AG04449 (cell line): Measurements from ENCODE around the gene EXOC6B.

Experiments
- CTCF ChIA-PET: fragments of 350-600 bp; formaldehyde crosslinking; extraction: SDS; loops from one replicate; lab custom pipeline; 2021; ENCODE audit warnings: antibody characterized with exemption; lab: Yijun Ruan, JAX
- POLR2A ChIA-PET: fragments of 400-600, 350-600 bp; formaldehyde crosslinking; extraction: SDS; loops from one replicate; lab custom pipeline; 2020; ENCODE audit warnings: antibody characterized with exemption, inconsistent platforms; lab: Yijun Ruan, JAX
- DNase-seq: peaks from one replicate; pipeline ENCODE4 v3.0.0-alpha.2; 2010; ENCODE audit warnings: low read depth, low spot score
- H3K4me3 ChIP-seq: 2 replicates; pipeline ENCODE4 v1.5.1; 2011; ENCODE audit warnings: low read depth, mild to moderate bottlenecking, control low read depth, low read length
- TF ChIP-seq, protein P1 (sequence below): IDR thresholded peaks from one replicate; pipeline ENCODE4 v1.5.1; 2011; ENCODE audit warnings: mild to moderate bottlenecking, moderate library complexity, low read length, control low read depth, inconsistent platforms; ENCODE audit not compliant: insufficient read depth; ENCODE audit errors: missing control alignments

Gene EXOC6B

DNA sequence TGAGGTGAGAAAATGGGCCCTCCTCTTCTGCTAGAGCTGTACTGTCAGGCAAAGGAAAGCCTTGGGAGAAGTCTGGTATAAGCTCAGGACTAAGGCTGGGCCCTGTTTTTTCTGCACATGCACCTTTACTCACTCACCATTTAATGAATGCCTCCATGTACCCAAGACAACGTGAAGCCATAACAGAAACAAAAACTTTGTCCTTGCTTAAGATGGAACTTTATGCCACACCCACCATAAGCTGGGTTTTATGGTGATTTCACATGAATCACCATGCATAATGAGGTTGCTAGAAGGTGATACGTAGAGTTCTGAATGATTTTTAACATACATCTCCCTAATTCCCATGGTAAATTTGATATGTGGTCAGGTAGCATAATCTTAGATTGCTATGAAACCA is 614.5 kb downstream of the EXOC6B start:
- TF ChIP-seq, protein P1, sequence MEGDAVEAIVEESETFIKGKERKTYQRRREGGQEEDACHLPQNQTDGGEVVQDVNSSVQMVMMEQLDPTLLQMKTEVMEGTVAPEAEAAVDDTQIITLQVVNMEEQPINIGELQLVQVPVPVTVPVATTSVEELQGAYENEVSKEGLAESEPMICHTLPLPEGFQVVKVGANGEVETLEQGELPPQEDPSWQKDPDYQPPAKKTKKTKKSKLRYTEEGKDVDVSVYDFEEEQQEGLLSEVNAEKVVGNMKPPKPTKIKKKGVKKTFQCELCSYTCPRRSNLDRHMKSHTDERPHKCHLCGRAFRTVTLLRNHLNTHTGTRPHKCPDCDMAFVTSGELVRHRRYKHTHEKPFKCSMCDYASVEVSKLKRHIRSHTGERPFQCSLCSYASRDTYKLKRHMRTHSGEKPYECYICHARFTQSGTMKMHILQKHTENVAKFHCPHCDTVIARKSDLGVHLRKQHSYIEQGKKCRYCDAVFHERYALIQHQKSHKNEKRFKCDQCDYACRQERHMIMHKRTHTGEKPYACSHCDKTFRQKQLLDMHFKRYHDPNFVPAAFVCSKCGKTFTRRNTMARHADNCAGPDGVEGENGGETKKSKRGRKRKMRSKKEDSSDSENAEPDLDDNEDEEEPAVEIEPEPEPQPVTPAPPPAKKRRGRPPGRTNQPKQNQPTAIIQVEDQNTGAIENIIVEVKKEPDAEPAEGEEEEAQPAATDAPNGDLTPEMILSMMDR = no peak
- DNase-seq = no peak
- H3K4me3 ChIP-seq = no peak overlapping the region
- CTCF ChIA-PET = interaction anchor here (1.0 to 1.1 kb wide), 2 partner anchors 114 to 369 kb away, joined by 3 read pairs; no protein-coding TSS in a partner anchor
- POLR2A ChIA-PET = no interaction called here

DNA sequence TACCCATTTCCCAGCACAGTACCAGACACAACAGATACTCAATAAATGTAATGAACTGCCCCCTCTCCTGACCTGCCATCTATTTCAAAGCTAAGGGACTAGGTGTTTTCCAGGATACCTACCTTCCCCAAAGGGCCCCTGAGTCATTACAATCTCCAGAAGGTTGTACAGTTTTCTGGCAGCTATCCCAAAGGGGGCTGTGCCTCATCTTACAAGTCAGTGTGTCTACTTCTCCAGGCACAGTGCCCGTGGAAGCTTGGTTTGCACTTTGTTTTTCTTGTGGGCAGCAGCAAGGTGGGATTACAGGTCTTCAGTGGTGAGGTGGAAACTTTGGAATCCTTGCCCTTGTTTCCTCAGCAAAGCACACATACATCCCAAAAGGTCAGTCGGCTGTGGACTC is 615.4 kb downstream of the EXOC6B start:
- POLR2A ChIA-PET = no interaction called here
- no peak overlapping the region for H3K4me3 ChIP-seq
- TF ChIP-seq, protein P1 = no peak
- no peak for DNase-seq
- CTCF ChIA-PET = no interaction called here

DNA sequence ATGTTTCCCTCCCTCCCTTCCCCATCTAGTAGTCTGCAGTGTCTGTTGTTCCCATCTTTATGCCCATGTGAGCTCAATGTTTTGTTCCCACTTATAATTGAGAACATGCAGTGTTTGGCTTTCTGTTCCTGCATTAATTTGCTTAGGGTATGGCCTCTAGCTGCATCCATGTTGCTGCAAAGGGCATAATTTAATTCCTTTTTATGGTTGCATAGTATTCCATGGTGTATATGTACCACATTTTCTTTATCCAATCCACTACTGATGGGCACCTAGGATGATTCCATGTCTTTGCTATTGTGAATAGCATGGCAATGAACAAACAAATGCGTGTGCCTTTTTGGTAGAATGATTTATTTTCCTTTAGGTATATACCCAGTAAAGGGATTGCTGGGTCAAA is 617.6 kb downstream of the EXOC6B start:
- H3K4me3 ChIP-seq = no peak overlapping the region
- no peak for DNase-seq
- TF ChIP-seq, protein P1 = no peak
- ChIA-PET CTCF (interaction anchor here (0.6 to 1.9 kb wide), 4 partner anchors 55 to 652 kb away, joined by 3 to 5 read pairs (median 4); no protein-coding TSS in a partner anchor), POLR2A (no interaction called here)

DNA sequence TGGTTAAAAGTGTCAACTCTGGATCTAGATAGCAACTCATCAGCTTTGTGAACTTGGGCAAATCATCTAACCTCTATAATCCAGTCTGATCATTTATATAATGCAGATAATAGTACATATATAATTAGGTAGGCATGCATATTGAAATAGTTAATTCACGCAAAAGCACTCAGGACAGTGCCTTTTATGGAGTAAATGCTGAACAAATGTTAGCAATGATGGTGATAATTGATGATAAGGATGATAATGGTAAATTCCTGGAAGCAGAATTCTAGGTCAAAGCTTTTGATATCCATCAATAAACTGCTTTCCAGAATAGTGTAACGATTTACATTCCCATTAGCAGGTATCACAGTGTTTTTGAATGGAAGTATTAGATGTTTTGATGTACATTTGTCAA is 618.5 kb downstream of the EXOC6B start:
- no peak overlapping the region for H3K4me3 ChIP-seq
- ChIA-PET POLR2A (no interaction called here), CTCF (interaction anchor here (0.9 to 1.9 kb wide), 2 partner anchors 58 to 373 kb away, joined by 3 to 5 read pairs; no protein-coding TSS in a partner anchor)
- TF ChIP-seq, protein P1 = no peak
- no peak for DNase-seq

DNA sequence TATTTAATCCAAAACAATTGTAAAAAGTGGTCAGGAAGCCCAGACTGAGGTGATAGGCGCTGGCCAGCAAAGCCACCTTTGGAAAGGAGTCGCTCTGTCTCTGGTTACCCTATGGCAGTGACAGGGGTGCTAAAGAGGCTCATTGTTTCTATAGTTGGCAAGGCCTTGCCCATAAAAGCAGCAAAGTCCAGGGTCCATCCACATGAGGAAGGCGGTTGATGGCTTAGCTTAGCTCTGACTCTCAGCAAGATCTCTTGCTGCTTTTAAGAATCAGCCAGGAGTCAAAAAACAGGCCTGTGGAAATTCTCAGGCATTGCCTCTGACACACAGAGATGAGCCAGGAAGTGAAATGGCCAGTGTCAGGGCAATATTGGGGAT is 620.3 kb downstream of the EXOC6B start:
- TF ChIP-seq, protein P1 = no peak
- no peak overlapping the region for H3K4me3 ChIP-seq
- POLR2A ChIA-PET = no interaction called here
- DNase-seq = no peak
- CTCF ChIA-PET = interaction anchor here (1.1 kb wide), 1 partner anchor 8 kb away, joined by 4 read pairs; no protein-coding TSS in a partner anchor

DNA sequence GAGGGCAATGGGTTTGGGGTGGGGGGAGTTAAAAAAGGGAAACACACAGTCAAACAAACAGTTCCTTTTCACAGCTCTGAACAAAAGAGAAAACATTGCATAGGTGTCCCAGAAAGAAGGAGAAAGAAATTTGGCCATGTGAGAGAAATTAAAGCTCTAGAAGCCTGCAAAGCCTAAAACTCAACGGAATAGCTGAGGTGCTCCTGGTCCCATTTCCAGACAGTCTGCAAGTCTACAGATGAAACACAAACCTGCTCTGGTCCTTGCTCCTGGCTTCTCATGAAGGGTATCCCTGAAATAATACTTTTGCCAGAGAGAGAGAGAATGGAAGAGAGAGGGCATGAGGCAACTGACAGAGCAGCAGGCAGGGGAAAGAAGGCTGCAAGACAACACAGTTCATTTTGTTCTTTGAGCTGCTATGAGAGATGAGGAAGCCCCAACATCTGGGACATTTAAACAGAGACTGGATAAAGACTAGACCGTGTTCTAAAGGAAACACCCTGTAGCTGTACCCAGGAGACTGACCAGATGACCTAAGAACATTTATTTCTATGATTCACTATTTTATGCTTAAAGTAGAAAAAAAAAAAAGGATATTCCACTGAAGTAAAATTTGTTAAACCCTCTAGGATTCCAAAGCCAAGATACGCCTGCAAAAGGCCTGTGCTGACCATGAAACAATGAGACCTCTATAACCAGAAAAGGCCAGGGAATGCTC is 620.9 kb downstream of the EXOC6B start:
- DNase-seq = no peak
- H3K4me3 ChIP-seq = no peak overlapping the region
- ChIA-PET CTCF (interaction anchor here (1.1 kb wide), 1 partner anchor 8 kb away, joined by 4 read pairs; no protein-coding TSS in a partner anchor), POLR2A (no interaction called here)
- TF ChIP-seq, protein P1 = no peak
